Urinary bladder (tissue), 4 donors: ENCODE measurements around the gene RTEL1. TPM values are rescaled to one million over a fixed set of nuclear protein-coding genes. Genes with fewer than 3 reads are reported as not detected.

Experiments used
- DNase-seq: peaks from one replicate; pipeline ENCODE4 v3.0.0-alpha.2; 2015; ENCODE audit errors: extremely low spot score
- H3K27ac ChIP-seq: one replicate; pipeline ENCODE4 v1.5.1; 2013; ENCODE audit warnings: low read depth, mild to moderate bottlenecking, moderate library complexity
- H3K36me3 ChIP-seq: one replicate; pipeline ENCODE4 v1.6.1; 2013; ENCODE audit warnings: mild to moderate bottlenecking, moderate library complexity; ENCODE audit not compliant: insufficient read depth
- H3K4me1 ChIP-seq: one replicate; pipeline ENCODE4 v1.6.1; 2013; ENCODE audit warnings: mild to moderate bottlenecking, moderate library complexity; ENCODE audit not compliant: insufficient read depth
- H3K4me3 ChIP-seq: one replicate; pipeline ENCODE4 v1.5.1; 2013; ENCODE audit warnings: low read depth, low read length
- WGBS: extraction: QIAGEN DNeasy Blood & Tissue Kit; methylation state at CpG from one replicate; pipeline ENCODE4 v1.1.7; 2013; 5-methylcytosine and 5-hydroxymethylcytosine counted together
- polyA plus RNA-seq: library from polyadenylated mRNA; stranded (reverse); fragments of 200-250 nt; gene quantifications from one replicate; pipeline ENCODE4 v1.2.3, GENCODE V29; 2013
- total RNA-seq: library from RNA; depleted of rRNA; stranded (reverse); fragments of >200 nt; gene quantifications from one replicate; pipeline ENCODE4 v1.2.3, GENCODE V29; 2014
- donor health status: healthy with polysubstance abuse.
- donor health status: healthy.

Gene RTEL1
- total and polyA plus RNA-seq, 2 donors, result 12.3 to 13.3 TPM

GRCh38 chr20:63696628-63697356 is 38.7 kb downstream of the RTEL1 start, which contains the start of gene TNFRSF6B:
TSS of gene TNFRSF6B (plus strand) at chr20:63696652. CDS start at chr20:63696768, 116 bp downstream.
- no peaks in the 10 kb centered on the region for H3K36me3 ChIP-seq
- no peak within 1 kb of the TSS for H3K27ac ChIP-seq
- no peaks in the 10 kb centered on the region for H3K4me1 ChIP-seq
- DNase-seq, result no peak
- H3K4me3 ChIP-seq, result no peak within 1 kb of the TSS
- WGBS, result 17% methylated on average over 52 of the region's 52 CpGs

GRCh38 chr20:63697357-63697867 is 39.3 kb downstream of the RTEL1 start:
- no peak overlapping the region for H3K4me3 ChIP-seq
- no peak overlapping the region for H3K27ac ChIP-seq

GRCh38 chr20:63697868-63698545 is 39.9 kb downstream of the RTEL1 start:
- Histone ChIP-seq H3K27ac (no peak overlapping the region), H3K4me3 (no peak overlapping the region), H3K4me1 (no peaks in the 10 kb centered on the region), H3K36me3 (no peaks in the 10 kb centered on the region)
- DNase-seq, result no peak
- WGBS, result 85% methylated on average over 40 of the region's 40 CpGs

More at GRCh38 chr20:63697357-63697867, 39.3 kb downstream of the RTEL1 start:
- no peaks in the 10 kb centered on the region for H3K36me3 ChIP-seq
- H3K4me1 ChIP-seq, result no peaks in the 10 kb centered on the region
- no peak for DNase-seq
- WGBS, result 62% methylated on average over 7 of the region's 7 CpGs

- 54% methylated on average over 19 of the region's 19 CpGs for WGBS
- Histone ChIP-seq H3K36me3 (no peaks in the 10 kb centered on the region), H3K4me3 (no peak overlapping the region)
Measured at GRCh38 chr20:63698739-63699465, 40.8 kb downstream of the RTEL1 start.

GRCh38 chr20:63699466-63700198 is 41.5 kb downstream of the RTEL1 start:
- WGBS, result 78% methylated on average over 24 of the region's 24 CpGs
- no peaks in the 10 kb centered on the region for H3K36me3 ChIP-seq
- H3K4me3 ChIP-seq, result no peak overlapping the region
- DNase-seq, result no peak
- no peak overlapping the region for H3K27ac ChIP-seq
- H3K4me1 ChIP-seq, result no peaks in the 10 kb centered on the region

More at GRCh38 chr20:63698739-63699465, 40.8 kb downstream of the RTEL1 start:
- Histone ChIP-seq H3K4me1 (no peaks in the 10 kb centered on the region), H3K27ac (no peak overlapping the region)
- DNase-seq, result no peak

GRCh38 chr20:63700199-63701050 is 42.3 kb downstream of the RTEL1 start:
- no peak overlapping the region for H3K4me3 ChIP-seq
- DNase-seq, result no peak
- 84% methylated on average over 43 of the region's 43 CpGs for WGBS
- H3K4me1 ChIP-seq, result no peaks in the 10 kb centered on the region
- no peak overlapping the region for H3K27ac ChIP-seq
- no peaks in the 10 kb centered on the region for H3K36me3 ChIP-seq

GRCh38 chr20:63701051-63701328 is 42.9 kb downstream of the RTEL1 start:
- peaks cover 2% of the 10 kb centered on the region for H3K36me3 ChIP-seq
- no peak overlapping the region for H3K4me3 ChIP-seq
- no peak overlapping the region for H3K27ac ChIP-seq
- H3K4me1 ChIP-seq, result no peaks in the 10 kb centered on the region
- 77% methylated on average over 5 of the region's 5 CpGs for WGBS
- no peak for DNase-seq

GRCh38 chr20:63701329-63702035 is 43.4 kb downstream of the RTEL1 start:
- H3K27ac ChIP-seq, result no peak overlapping the region
- H3K4me3 ChIP-seq, result no peak overlapping the region
- WGBS, result 84% methylated on average over 14 of the region's 14 CpGs
- DNase-seq, result no peak
- no peaks in the 10 kb centered on the region for H3K4me1 ChIP-seq
- peaks cover 2% of the 10 kb centered on the region for H3K36me3 ChIP-seq

GRCh38 chr20:63702036-63702665 is 44.0 kb downstream of the RTEL1 start:
- H3K4me1 ChIP-seq, result no peaks in the 10 kb centered on the region

GRCh38 chr20:63702751-63703470 is 44.8 kb downstream of the RTEL1 start:
- no peak for DNase-seq
- 81% methylated on average over 13 of the region's 13 CpGs for WGBS
- no peak overlapping the region for H3K27ac ChIP-seq
- peaks cover 2% of the 10 kb centered on the region for H3K36me3 ChIP-seq
- H3K4me1 ChIP-seq, result no peaks in the 10 kb centered on the region
- no peak overlapping the region for H3K4me3 ChIP-seq

More at GRCh38 chr20:63702036-63702665, 44.0 kb downstream of the RTEL1 start:
- DNase-seq, result no peak
- Histone ChIP-seq H3K36me3 (peaks cover 2% of the 10 kb centered on the region), H3K27ac (no peak overlapping the region), H3K4me3 (no peak overlapping the region)
- 90% methylated on average over 16 of the region's 16 CpGs for WGBS

GRCh38 chr20:63703471-63703975 is 45.4 kb downstream of the RTEL1 start:
- H3K4me1 ChIP-seq, result no peaks in the 10 kb centered on the region
- peaks cover 2% of the 10 kb centered on the region for H3K36me3 ChIP-seq
- DNase-seq, result no peak
- no peak overlapping the region for H3K27ac ChIP-seq
- no peak overlapping the region for H3K4me3 ChIP-seq
- 89% methylated on average over 15 of the region's 15 CpGs for WGBS
